ENCODE results near the gene RHOH. TPM values are rescaled to one million over a fixed set of nuclear protein-coding genes. Genes with fewer than 3 reads are reported as not detected.

The RHOH gene
- total and polyA plus RNA-seq, 9 of the 15 experiments (the other 6 are each of a cell fraction or from before 2014, with no cell fraction given), result 14.3 to 37.7 (median 23.2) TPM

DNA sequence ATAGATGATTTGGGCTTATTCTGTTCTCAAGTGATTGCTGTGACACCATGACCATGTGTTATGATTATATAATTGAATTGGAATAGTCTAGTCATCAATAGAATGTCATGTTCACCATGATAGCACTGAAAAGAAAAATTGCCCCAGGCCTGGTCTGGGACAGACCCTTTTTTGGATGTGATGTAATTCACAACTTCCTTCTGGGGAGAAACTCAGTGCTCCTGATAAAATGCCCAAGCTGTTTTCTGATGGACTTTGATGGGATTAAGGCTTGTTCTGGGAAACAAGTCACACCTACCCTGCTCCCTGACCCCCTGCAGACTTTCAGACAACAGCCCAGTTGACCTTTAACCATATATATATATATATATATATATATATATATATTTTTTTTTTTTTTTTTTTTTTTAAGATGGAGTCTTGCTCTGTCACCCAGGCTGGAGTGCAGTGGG is 65.3 kb downstream of the RHOH start:
- Histone ChIP-seq H3K9me1 (ENCODE audit: control insufficient read depth, insufficient read depth, low read length) (no peaks in the 10 kb centered on the region), H3K27me3 (ENCODE audit: control insufficient read depth in 2 of 2, insufficient read depth in 2 of 2, low read length in 2 of 2) (no peaks in the 10 kb centered on the region), H4K20me1 (replicated peaks; ENCODE audit: control insufficient read depth, insufficient read depth, low read length) (no peaks in the 10 kb centered on the region), H3K4me3 (no peak overlapping the region), H2AFZ (ENCODE audit: low read depth, low read length) (no peak overlapping the region), H3K4me1 (replicated peaks in 1 of 2; ENCODE audit: control insufficient read depth in 2 of 2, insufficient read depth in 2 of 2, low read length in 2 of 2) (peaks cover 10 to 14% of the 10 kb centered on the region in 2 experiments), H3K79me2 (ENCODE audit: control insufficient read depth, insufficient read depth, low read length) (no peaks in the 10 kb centered on the region), H3K36me3 (ENCODE audit: control insufficient read depth, insufficient read depth, low read length) (no peaks in the 10 kb centered on the region), H3K9me3 (replicated peaks; ENCODE audit: control insufficient read depth, insufficient read depth, low read depth, low read length) (no peaks in the 10 kb centered on the region), H3K9ac (ENCODE audit: insufficient read depth in 1 of 2, low read depth in 2 of 2, low read length in 2 of 2) (no peak overlapping the region), H3K4me2 (ENCODE audit: insufficient read depth, low read length) (no peak overlapping the region), H3K27ac (ENCODE audit: extremely low read depth, low read depth, low read length) (no peak overlapping the region)
- DNase-seq (ENCODE audit: extremely low read depth in 1 of 4, low spot score in 3 of 4) (no peak), FAIRE-seq (no peak), ATAC-seq (no peak)
- in situ Hi-C loops (cut with MboI) (no loop called here), intact Hi-C loops (cut with micrococcal nuclease) (no loop called here)
- POLR2A ChIA-PET, result no interaction called here
- no TSS peak for BruUV-seq (replicated peaks)
- CTCF ChIA-PET (ENCODE audit: low intra/inter-chr PET ratio), result no interaction called here
- TF ChIP-seq SNAPC5 (CRISPR knock-in tag; IDR thresholded peaks at IDR 0.05) (no peak), POLR2AphosphoS5 (IDR thresholded peaks at IDR 0.05; ENCODE audit: control insufficient read depth, insufficient read depth, low read depth, low read length) (no peak), HDAC1 (IDR thresholded peaks at IDR 0.05) (no peak), TEAD1 (CRISPR knock-in tag; IDR thresholded peaks at IDR 0.05) (no peak), CEBPB (tag; IDR thresholded peaks at IDR 0.05) (no peak), RAD51 (IDR thresholded peaks at IDR 0.05; ENCODE audit: borderline replicate concordance, low read depth) (no peak)
- TF ChIP-seq, protein P1, sequence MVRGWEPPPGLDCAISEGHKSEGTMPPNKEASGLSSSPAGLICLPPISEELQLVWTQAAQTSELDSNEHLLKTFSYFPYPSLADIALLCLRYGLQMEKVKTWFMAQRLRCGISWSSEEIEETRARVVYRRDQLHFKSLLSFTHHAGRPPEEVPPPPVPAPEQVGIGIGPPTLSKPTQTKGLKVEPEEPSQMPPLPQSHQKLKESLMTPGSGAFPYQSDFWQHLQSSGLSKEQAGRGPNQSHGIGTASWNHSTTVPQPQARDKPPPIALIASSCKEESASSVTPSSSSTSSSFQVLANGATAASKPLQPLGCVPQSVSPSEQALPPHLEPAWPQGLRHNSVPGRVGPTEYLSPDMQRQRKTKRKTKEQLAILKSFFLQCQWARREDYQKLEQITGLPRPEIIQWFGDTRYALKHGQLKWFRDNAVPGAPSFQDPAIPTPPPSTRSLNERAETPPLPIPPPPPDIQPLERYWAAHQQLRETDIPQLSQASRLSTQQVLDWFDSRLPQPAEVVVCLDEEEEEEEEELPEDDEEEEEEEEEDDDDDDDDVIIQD (CRISPR knock-in tag; IDR thresholded peaks at IDR 0.05), result no peak
- TF ChIP-seq, protein P2, sequence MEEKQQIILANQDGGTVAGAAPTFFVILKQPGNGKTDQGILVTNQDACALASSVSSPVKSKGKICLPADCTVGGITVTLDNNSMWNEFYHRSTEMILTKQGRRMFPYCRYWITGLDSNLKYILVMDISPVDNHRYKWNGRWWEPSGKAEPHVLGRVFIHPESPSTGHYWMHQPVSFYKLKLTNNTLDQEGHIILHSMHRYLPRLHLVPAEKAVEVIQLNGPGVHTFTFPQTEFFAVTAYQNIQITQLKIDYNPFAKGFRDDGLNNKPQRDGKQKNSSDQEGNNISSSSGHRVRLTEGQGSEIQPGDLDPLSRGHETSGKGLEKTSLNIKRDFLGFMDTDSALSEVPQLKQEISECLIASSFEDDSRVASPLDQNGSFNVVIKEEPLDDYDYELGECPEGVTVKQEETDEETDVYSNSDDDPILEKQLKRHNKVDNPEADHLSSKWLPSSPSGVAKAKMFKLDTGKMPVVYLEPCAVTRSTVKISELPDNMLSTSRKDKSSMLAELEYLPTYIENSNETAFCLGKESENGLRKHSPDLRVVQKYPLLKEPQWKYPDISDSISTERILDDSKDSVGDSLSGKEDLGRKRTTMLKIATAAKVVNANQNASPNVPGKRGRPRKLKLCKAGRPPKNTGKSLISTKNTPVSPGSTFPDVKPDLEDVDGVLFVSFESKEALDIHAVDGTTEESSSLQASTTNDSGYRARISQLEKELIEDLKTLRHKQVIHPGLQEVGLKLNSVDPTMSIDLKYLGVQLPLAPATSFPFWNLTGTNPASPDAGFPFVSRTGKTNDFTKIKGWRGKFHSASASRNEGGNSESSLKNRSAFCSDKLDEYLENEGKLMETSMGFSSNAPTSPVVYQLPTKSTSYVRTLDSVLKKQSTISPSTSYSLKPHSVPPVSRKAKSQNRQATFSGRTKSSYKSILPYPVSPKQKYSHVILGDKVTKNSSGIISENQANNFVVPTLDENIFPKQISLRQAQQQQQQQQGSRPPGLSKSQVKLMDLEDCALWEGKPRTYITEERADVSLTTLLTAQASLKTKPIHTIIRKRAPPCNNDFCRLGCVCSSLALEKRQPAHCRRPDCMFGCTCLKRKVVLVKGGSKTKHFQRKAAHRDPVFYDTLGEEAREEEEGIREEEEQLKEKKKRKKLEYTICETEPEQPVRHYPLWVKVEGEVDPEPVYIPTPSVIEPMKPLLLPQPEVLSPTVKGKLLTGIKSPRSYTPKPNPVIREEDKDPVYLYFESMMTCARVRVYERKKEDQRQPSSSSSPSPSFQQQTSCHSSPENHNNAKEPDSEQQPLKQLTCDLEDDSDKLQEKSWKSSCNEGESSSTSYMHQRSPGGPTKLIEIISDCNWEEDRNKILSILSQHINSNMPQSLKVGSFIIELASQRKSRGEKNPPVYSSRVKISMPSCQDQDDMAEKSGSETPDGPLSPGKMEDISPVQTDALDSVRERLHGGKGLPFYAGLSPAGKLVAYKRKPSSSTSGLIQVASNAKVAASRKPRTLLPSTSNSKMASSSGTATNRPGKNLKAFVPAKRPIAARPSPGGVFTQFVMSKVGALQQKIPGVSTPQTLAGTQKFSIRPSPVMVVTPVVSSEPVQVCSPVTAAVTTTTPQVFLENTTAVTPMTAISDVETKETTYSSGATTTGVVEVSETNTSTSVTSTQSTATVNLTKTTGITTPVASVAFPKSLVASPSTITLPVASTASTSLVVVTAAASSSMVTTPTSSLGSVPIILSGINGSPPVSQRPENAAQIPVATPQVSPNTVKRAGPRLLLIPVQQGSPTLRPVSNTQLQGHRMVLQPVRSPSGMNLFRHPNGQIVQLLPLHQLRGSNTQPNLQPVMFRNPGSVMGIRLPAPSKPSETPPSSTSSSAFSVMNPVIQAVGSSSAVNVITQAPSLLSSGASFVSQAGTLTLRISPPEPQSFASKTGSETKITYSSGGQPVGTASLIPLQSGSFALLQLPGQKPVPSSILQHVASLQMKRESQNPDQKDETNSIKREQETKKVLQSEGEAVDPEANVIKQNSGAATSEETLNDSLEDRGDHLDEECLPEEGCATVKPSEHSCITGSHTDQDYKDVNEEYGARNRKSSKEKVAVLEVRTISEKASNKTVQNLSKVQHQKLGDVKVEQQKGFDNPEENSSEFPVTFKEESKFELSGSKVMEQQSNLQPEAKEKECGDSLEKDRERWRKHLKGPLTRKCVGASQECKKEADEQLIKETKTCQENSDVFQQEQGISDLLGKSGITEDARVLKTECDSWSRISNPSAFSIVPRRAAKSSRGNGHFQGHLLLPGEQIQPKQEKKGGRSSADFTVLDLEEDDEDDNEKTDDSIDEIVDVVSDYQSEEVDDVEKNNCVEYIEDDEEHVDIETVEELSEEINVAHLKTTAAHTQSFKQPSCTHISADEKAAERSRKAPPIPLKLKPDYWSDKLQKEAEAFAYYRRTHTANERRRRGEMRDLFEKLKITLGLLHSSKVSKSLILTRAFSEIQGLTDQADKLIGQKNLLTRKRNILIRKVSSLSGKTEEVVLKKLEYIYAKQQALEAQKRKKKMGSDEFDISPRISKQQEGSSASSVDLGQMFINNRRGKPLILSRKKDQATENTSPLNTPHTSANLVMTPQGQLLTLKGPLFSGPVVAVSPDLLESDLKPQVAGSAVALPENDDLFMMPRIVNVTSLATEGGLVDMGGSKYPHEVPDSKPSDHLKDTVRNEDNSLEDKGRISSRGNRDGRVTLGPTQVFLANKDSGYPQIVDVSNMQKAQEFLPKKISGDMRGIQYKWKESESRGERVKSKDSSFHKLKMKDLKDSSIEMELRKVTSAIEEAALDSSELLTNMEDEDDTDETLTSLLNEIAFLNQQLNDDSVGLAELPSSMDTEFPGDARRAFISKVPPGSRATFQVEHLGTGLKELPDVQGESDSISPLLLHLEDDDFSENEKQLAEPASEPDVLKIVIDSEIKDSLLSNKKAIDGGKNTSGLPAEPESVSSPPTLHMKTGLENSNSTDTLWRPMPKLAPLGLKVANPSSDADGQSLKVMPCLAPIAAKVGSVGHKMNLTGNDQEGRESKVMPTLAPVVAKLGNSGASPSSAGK (IDR thresholded peaks at IDR 0.05), result no peak

Data from K562 (cell line).